ENCODE results near the gene CGNL1. TPM values are rescaled to one million over a fixed set of nuclear protein-coding genes. Genes with fewer than 3 reads are reported as not detected.

Gene CGNL1
- total RNA-seq, 2 experiments from 2014 or later = not detected

DNA sequence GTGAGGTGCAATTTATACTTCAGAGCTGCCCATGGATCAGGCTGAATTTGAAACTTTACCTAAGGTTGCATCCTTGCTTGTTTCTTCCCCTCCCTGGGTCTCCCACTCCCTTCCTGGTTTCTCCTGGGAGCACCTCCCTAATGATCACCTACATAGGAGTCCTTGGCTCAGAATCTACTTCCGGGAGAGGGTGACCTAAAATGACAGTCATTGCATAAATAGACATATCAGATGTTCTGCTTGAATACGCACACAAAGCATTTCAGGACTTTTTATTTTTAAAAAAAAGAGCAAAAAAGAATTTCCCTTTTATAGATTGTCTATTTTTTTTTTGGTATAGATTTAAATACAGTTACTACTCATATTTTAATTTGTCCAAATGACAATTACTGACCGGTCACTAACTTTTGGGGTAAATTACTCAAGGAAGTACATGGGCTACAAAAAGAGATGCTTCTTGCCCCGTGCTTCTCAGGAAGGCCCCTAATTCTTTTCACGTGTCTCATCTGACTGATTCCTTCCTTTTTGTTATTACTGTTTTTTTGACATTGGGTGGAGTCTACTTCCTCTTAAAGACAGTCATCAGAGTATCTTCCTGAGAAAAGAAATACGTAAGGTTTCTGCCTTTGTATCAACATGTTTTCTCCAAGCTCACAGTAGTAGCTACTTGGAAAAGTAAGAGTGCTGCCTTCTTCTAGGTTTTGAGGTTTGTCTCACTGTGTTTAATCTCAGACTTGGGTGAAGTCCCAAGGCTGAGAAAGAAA lies 210.5 kb downstream of the CGNL1 start:
- POLR2A ChIA-PET = interaction anchor here (0.8 to 1.1 kb wide), 2 partner anchors 119 to 120 kb away, joined by 3 to 6 read pairs; partner anchors contain the start of gene POLR2M

DNA sequence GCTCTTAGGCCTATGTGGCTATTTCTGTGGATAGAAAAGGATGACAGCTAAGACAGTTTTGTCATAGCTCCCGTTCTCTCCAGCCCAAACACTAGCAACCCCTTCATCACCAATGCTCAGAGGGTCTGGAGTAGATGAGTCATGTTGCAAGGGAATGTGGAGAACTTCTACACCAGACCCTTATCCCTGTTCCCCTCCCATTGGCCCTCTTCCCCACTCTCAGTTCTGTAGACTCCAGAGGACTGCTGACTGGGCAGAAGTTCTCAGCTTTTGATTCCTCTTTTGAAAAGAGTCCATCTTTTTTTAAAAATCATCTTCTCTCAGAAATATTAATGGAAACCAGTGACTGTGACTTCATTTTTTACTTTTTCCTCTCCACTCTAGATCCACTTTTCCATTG lies 213.0 kb downstream of the CGNL1 start:
- CTCF ChIA-PET = no interaction called here
- H3K9me3 Mint-ChIP-seq = no peaks in the 10 kb centered on the region
- DNase-seq = no peak
- no peak overlapping the region for H3K4me3 Mint-ChIP-seq
- POLR2A ChIA-PET = no interaction called here
- peaks cover 40% of the 10 kb centered on the region for H3K27me3 Mint-ChIP-seq
- H3K36me3 Mint-ChIP-seq (ENCODE audit: low read depth) = no peaks in the 10 kb centered on the region
- peaks cover 26% of the 10 kb centered on the region for H3K4me1 Mint-ChIP-seq
- H3K27ac Mint-ChIP-seq = no peak overlapping the region

More for the DNA sequence above, 210.5 kb downstream of the CGNL1 start:
- no peak for DNase-seq
- CTCF ChIA-PET = interaction anchor here (1.1 to 1.8 kb wide), 2 partner anchors 25 to 27 kb away, joined by 3 to 6 read pairs; no protein-coding TSS in a partner anchor
- Mint-ChIP-seq H3K27me3 (peaks cover 38% of the 10 kb centered on the region), H3K9me3 (peaks cover 11% of the 10 kb centered on the region), H3K36me3 (ENCODE audit: low read depth) (peaks cover 7% of the 10 kb centered on the region), H3K4me1 (peaks cover 26% of the 10 kb centered on the region), H3K4me3 (no peak overlapping the region), H3K27ac (peak overlapping the region; percentile 47)

DNA sequence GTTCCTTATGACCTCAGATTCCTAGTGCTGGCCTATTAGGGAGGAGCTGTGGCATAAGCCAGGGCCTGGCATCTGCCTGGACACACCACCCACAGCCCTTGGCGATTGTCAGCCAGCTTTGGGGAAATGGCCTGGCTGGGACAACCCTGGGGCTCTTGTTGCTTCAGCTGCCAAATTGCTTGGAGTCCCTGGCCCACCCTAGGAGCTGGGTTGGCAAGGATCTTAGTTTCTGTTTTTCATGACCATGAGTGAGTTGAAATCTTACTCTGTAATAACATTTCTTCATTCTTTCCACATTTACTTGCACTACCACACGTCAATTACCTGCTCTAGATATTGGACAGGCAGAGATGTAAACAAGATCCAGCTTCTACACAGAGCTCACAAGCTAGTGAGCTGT lies 213.4 kb downstream of the CGNL1 start:
- H3K4me3 Mint-ChIP-seq = no peak overlapping the region

GRCh38 chr15:57591237-57591821 lies 215.0 kb downstream of the CGNL1 start:
- no peak overlapping the region for H3K27ac Mint-ChIP-seq
- ChIA-PET CTCF (no interaction called here), POLR2A (no interaction called here)
- H3K36me3 Mint-ChIP-seq (ENCODE audit: low read depth) = no peaks in the 10 kb centered on the region
- no peak for DNase-seq
- peaks cover 25% of the 10 kb centered on the region for H3K4me1 Mint-ChIP-seq
- peaks cover 36% of the 10 kb centered on the region for H3K27me3 Mint-ChIP-seq
- no peaks in the 10 kb centered on the region for H3K9me3 Mint-ChIP-seq
- H3K4me3 Mint-ChIP-seq = peak overlapping the region; percentile 46

More for the DNA sequence above, 213.4 kb downstream of the CGNL1 start:
- Mint-ChIP-seq H3K9me3 (no peaks in the 10 kb centered on the region), H3K27me3 (peaks cover 38% of the 10 kb centered on the region), H3K27ac (no peak overlapping the region), H3K4me1 (peaks cover 26% of the 10 kb centered on the region), H3K36me3 (ENCODE audit: low read depth) (no peaks in the 10 kb centered on the region)
- ChIA-PET CTCF (no interaction called here), POLR2A (no interaction called here)
- no peak for DNase-seq

- Mint-ChIP-seq H3K4me1 (peaks cover 21% of the 10 kb centered on the region), H3K36me3 (ENCODE audit: low read depth) (no peaks in the 10 kb centered on the region), H3K27ac (no peak within 1 kb of the TSS), H3K27me3 (peaks cover 36% of the 10 kb centered on the region), H3K9me3 (no peaks in the 10 kb centered on the region), H3K4me3 (peak within 1 kb of the TSS; percentile 46)
- CTCF ChIA-PET = no interaction called here
- DNase-seq = peak; percentile 55
- POLR2A ChIA-PET = no interaction called here
These were observed 215.6 kb downstream of the CGNL1 start, which contains the start of gene MYZAP for GRCh38 chr15:57591822-57592367. MYZAP (plus strand) TSS chr15:57591904; CDS start chr15:57592035, 131 bp downstream.

GRCh38 chr15:57592426-57592825 lies 216.1 kb downstream of the CGNL1 start:
- Mint-ChIP-seq H3K4me3 (no peak overlapping the region), H3K36me3 (ENCODE audit: low read depth) (no peaks in the 10 kb centered on the region), H3K4me1 (peaks cover 16% of the 10 kb centered on the region), H3K27me3 (peaks cover 36% of the 10 kb centered on the region), H3K27ac (no peak overlapping the region), H3K9me3 (no peaks in the 10 kb centered on the region)
- CTCF ChIA-PET = no interaction called here
- POLR2A ChIA-PET = no interaction called here
- no peak for DNase-seq

GRCh38 chr15:57592836-57593420 lies 216.6 kb downstream of the CGNL1 start:
- no peaks in the 10 kb centered on the region for H3K9me3 Mint-ChIP-seq
- H3K27me3 Mint-ChIP-seq = peaks cover 36% of the 10 kb centered on the region
- POLR2A ChIA-PET = no interaction called here
- peaks cover 11% of the 10 kb centered on the region for H3K4me1 Mint-ChIP-seq
- CTCF ChIA-PET = no interaction called here
- no peak overlapping the region for H3K4me3 Mint-ChIP-seq
- no peak overlapping the region for H3K27ac Mint-ChIP-seq
- DNase-seq = no peak
- no peaks in the 10 kb centered on the region for H3K36me3 Mint-ChIP-seq (ENCODE audit: low read depth)

- no peak overlapping the region for H3K4me3 Mint-ChIP-seq
- H3K27ac Mint-ChIP-seq = no peak overlapping the region
- H3K36me3 Mint-ChIP-seq (ENCODE audit: low read depth) = no peaks in the 10 kb centered on the region
- POLR2A ChIA-PET = no interaction called here
- H3K27me3 Mint-ChIP-seq = peaks cover 35% of the 10 kb centered on the region
- CTCF ChIA-PET = no interaction called here
- no peaks in the 10 kb centered on the region for H3K9me3 Mint-ChIP-seq
- H3K4me1 Mint-ChIP-seq = peaks cover 5% of the 10 kb centered on the region
- no peak for DNase-seq
These were observed 218.2 kb downstream of the CGNL1 start for GRCh38 chr15:57594479-57594878.

DNA sequence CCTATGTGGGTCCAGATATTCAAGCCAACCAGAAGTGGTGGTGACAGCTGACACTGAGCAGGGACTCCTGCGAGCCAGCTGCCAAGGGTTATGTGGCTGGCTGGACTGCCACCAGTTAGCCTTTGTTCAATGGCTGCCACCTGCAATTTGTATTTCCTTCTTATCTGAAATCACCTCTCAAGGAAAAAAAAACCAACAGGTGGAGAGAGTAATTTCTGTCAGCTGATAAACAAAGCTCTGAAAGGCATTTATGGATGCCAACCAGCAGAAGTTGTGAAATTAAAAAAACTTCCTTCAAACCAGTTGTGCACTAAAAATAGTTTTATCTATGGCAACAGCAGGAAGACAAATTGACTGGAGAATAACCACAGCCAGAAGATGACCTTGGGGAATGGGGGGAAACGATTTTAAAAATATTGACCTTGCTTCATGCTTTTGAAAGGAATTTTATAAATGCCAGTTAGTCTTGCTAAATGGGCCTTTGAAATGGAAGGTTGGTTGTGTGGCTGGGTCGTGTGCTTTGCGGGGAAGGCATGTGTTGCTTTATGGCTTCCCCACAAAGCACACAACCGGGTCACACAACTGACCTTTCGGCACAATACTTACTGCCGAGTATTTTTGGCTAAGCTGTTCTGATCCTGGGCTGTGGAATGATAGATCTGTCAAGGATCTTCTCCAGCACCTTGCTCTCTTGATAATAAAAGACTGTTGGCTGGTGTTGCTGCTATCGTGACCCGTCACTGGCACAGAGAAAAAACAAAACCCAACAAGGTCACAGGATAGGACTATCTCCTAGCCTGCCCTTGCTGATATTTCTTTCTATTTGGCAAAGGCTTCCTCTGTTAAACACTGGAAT lies 218.9 kb downstream of the CGNL1 start:
- Mint-ChIP-seq H3K4me1 (peaks cover 5% of the 10 kb centered on the region), H3K36me3 (ENCODE audit: low read depth) (no peaks in the 10 kb centered on the region), H3K9me3 (no peaks in the 10 kb centered on the region), H3K4me3 (no peak overlapping the region), H3K27ac (no peak overlapping the region), H3K27me3 (peaks cover 29% of the 10 kb centered on the region)
- ChIA-PET CTCF (no interaction called here), POLR2A (no interaction called here)
- no peak for DNase-seq

GRCh38 chr15:57596301-57596855 lies 220.1 kb downstream of the CGNL1 start:
- POLR2A ChIA-PET = no interaction called here
- no peak overlapping the region for H3K27ac Mint-ChIP-seq

GRCh38 chr15:57596978-57597377 lies 220.7 kb downstream of the CGNL1 start:
- no peaks in the 10 kb centered on the region for H3K9me3 Mint-ChIP-seq
- no peak for DNase-seq
- H3K36me3 Mint-ChIP-seq (ENCODE audit: low read depth) = no peaks in the 10 kb centered on the region
- no peaks in the 10 kb centered on the region for H3K4me1 Mint-ChIP-seq
- POLR2A ChIA-PET = no interaction called here
- H3K27ac Mint-ChIP-seq = no peak overlapping the region
- CTCF ChIA-PET = no interaction called here
- H3K4me3 Mint-ChIP-seq = no peak overlapping the region
- H3K27me3 Mint-ChIP-seq = peaks cover 21% of the 10 kb centered on the region

More at GRCh38 chr15:57596301-57596855, 220.1 kb downstream of the CGNL1 start:
- CTCF ChIA-PET = no interaction called here
- H3K4me1 Mint-ChIP-seq = peaks cover 1% of the 10 kb centered on the region
- no peak for DNase-seq
- no peak overlapping the region for H3K4me3 Mint-ChIP-seq
- H3K9me3 Mint-ChIP-seq = no peaks in the 10 kb centered on the region
- H3K27me3 Mint-ChIP-seq = peaks cover 20% of the 10 kb centered on the region
- no peaks in the 10 kb centered on the region for H3K36me3 Mint-ChIP-seq (ENCODE audit: low read depth)

- H3K9me3 Mint-ChIP-seq = no peaks in the 10 kb centered on the region
- H3K4me1 Mint-ChIP-seq = no peaks in the 10 kb centered on the region
- H3K27ac Mint-ChIP-seq = no peak overlapping the region
- DNase-seq = no peak
- ChIA-PET CTCF (no interaction called here), POLR2A (no interaction called here)
- H3K36me3 Mint-ChIP-seq (ENCODE audit: low read depth) = no peaks in the 10 kb centered on the region
- peaks cover 18% of the 10 kb centered on the region for H3K27me3 Mint-ChIP-seq
- no peak overlapping the region for H3K4me3 Mint-ChIP-seq
These were observed 221.1 kb downstream of the CGNL1 start for GRCh38 chr15:57597431-57597830.

Data from activated CD4-positive, alpha-beta memory T cell treated with anti-CD3 and anti-CD28 coated beads, Interleukin-2, amount 10 ng/mL, durations not matched to agents 7 days and 5 days (primary cell).